Measurements from ENCODE around the gene CLRN2. TPM values are rescaled to one million over a fixed set of nuclear protein-coding genes. Genes with fewer than 3 reads are reported as not detected.

The CLRN2 gene
- total RNA-seq, 1 donor from 2014 or later, result not detected

DNA sequence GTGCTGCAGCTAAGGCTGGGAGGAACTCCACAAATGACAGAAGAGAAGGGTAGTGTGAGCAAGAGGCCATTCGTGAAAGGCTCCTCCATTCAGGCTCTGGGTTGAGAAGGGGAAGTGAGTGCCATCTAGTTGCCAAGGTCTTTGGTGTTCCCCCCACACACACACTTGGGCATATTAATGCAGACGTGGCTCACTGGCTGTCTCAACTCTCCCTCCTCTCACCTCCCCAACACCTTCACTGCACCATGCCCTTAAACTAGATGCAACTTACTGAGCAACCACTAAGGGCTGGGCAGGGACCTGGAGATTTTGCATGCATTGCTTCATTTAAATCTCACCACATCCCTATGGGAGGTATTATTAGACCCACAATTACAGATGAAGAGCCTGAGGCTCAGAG is 8.7 kb downstream of the CLRN2 start:
- peaks cover 30% of the 10 kb centered on the region for H3K27me3 Mint-ChIP-seq (ENCODE audit: low read depth)
- no peak for DNase-seq (ENCODE audit: low spot score in 2 of 2, unreplicated experiment in 2 of 2)
- TF ChIP-seq, protein P1, sequence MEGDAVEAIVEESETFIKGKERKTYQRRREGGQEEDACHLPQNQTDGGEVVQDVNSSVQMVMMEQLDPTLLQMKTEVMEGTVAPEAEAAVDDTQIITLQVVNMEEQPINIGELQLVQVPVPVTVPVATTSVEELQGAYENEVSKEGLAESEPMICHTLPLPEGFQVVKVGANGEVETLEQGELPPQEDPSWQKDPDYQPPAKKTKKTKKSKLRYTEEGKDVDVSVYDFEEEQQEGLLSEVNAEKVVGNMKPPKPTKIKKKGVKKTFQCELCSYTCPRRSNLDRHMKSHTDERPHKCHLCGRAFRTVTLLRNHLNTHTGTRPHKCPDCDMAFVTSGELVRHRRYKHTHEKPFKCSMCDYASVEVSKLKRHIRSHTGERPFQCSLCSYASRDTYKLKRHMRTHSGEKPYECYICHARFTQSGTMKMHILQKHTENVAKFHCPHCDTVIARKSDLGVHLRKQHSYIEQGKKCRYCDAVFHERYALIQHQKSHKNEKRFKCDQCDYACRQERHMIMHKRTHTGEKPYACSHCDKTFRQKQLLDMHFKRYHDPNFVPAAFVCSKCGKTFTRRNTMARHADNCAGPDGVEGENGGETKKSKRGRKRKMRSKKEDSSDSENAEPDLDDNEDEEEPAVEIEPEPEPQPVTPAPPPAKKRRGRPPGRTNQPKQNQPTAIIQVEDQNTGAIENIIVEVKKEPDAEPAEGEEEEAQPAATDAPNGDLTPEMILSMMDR (IDR thresholded peaks at IDR 0.05; ENCODE audit: unreplicated experiment), result no peak
- H3K27ac Mint-ChIP-seq, result no peak overlapping the region
- no peak overlapping the region for H3K4me3 Mint-ChIP-seq
- H3K9me3 Mint-ChIP-seq, result no peaks in the 10 kb centered on the region
- no peaks in the 10 kb centered on the region for H3K36me3 Mint-ChIP-seq
- H3K4me1 Mint-ChIP-seq, result no peaks in the 10 kb centered on the region

DNA sequence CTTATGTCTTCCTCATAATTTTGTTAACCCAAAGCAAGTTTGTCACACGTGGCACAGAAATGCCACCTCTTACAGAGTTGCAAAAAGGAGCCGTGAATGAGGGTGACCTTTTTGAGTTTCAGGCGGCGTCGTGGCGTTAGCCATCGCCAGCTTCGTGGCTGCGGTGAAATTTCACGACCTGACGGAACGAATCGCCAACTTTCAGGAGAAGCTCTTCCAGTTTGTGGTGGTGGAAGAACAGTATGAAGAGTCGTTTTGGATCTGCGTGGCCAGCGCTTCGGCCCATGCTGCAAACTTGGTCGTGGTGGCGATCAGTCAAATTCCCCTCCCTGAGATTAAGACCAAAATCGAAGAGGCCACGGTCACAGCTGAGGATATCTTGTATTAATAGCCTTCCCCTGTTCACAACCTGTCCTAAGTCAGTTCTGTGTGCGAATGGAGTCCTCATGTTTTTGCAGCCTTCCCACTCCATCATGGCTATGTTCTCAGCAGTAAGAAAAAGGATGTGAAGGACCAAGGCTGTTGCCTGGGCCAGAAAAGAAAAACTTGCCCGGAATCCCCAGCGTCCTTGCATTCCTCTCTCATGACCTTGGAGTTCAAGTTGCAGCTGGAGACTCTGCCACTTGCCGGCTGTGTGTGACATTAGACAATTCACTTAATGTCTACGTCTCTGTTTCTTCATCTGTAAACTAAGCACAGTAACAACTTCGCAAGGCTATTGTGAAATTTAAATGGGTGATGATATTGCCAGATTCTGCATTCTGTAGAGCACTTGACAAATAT is 11.9 kb downstream of the CLRN2 start:
- Mint-ChIP-seq H3K9me3 (no peaks in the 10 kb centered on the region), H3K4me3 (no peak overlapping the region), H3K4me1 (no peaks in the 10 kb centered on the region), H3K27ac (no peak overlapping the region), H3K36me3 (no peaks in the 10 kb centered on the region), H3K27me3 (ENCODE audit: low read depth) (peaks cover 32% of the 10 kb centered on the region)
- DNase-seq (ENCODE audit: low spot score in 2 of 2, unreplicated experiment in 2 of 2), result no peak
- TF ChIP-seq, protein P1 (IDR thresholded peaks at IDR 0.05; ENCODE audit: unreplicated experiment), result no peak

DNA sequence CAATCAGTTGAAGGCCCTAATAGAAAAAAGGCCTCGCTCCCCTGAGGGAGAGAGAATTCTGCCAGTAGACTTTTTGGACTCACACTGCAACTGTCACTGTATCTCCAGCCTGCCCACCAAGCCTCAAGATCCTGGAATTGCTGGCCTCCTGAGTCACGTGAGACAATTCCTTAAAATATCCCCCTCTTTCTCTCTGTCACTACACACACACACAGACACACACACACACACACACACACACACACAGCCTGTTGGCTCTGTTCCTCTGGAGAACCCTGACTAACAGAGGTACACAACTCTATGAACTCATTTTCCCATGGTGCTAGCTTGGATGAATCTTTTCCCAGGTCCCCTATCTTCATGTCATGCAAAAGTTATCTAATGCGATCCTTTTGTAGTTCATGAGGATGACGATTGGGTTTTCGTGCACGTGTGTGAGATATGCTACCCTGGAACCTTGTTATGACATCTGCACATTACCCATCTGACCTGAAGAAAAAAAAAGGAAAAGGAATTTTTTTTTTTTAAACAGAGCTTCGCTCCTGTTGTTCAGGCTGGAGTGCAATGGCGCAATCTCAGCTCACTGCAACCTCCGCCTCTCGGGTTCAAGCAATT is 13.7 kb downstream of the CLRN2 start:
- no peaks in the 10 kb centered on the region for H3K36me3 Mint-ChIP-seq
- H3K9me3 Mint-ChIP-seq, result no peaks in the 10 kb centered on the region
- H3K4me1 Mint-ChIP-seq, result no peaks in the 10 kb centered on the region
- H3K27ac Mint-ChIP-seq, result no peak overlapping the region
- H3K4me3 Mint-ChIP-seq, result no peak overlapping the region
- H3K27me3 Mint-ChIP-seq (ENCODE audit: low read depth), result peaks cover 27% of the 10 kb centered on the region
- TF ChIP-seq, protein P1 (IDR thresholded peaks at IDR 0.05; ENCODE audit: unreplicated experiment), result no peak
- DNase-seq (ENCODE audit: low spot score in 2 of 2, unreplicated experiment in 2 of 2), result no peak

DNA sequence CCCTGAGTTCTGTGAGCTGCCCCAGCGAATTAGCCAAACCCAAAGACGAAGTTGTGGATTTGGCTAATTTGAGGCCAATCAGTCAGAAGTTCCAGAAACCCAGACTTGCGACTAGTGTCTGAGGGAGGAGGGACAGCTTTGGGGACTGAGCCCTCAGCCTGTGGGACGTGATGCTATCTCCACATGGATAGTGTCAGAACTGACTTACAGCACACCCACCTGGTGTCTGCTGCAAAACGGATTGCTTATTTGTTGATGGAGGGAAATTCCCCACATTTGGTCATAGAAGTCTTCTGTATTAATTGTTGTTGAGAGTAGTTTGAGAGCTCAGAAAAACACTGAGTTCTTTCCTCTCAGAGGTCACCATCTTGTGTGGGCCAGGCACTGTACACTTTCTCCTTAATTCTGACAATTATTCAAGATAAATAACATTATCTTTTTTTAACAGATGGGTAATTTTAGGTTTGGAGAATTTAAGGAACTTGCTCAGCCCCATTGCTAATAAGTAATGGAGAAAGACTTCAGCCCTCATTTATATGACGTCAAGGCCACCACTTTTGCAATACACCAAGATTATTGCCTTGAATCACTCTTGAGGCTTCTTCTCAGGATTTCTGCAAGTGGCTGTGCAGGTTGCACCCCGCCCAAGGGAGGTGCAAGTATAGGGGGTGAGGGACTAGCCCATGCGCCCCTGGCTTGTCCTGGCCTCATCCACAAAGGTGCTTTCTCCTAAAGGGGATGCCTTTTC is 16.7 kb downstream of the CLRN2 start:
- TF ChIP-seq, protein P1 (IDR thresholded peaks at IDR 0.05; ENCODE audit: unreplicated experiment), result no peak
- Mint-ChIP-seq H3K27ac (no peak overlapping the region), H3K36me3 (no peaks in the 10 kb centered on the region), H3K4me1 (no peaks in the 10 kb centered on the region), H3K9me3 (no peaks in the 10 kb centered on the region), H3K27me3 (ENCODE audit: low read depth) (peaks cover 17% of the 10 kb centered on the region), H3K4me3 (no peak overlapping the region)
- no peak for DNase-seq (ENCODE audit: low spot score in 2 of 2, unreplicated experiment in 2 of 2)

DNA sequence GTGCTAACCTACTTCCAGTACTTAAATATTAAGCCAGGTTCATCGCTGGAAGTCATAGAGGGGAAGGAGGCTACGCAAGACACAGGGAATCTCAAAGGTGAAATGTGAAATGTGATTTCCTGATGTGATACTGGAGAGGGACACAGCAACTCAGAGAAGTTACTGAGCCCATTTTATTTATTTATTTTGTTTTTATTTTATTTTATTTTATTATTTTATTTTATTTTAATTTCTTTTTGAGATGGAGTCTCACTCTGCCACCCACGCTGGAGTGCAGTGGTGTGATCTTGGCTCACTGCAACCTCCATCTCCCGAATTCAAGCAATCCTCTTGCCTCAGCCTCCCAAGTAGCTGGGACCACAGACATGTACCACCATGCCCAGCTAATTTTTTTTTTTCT is 19.7 kb downstream of the CLRN2 start:
- H3K27me3 Mint-ChIP-seq (ENCODE audit: low read depth), result peaks cover 2% of the 10 kb centered on the region
- H3K27ac Mint-ChIP-seq, result no peak overlapping the region
- H3K4me1 Mint-ChIP-seq, result no peaks in the 10 kb centered on the region
- no peak for DNase-seq (ENCODE audit: low spot score in 2 of 2, unreplicated experiment in 2 of 2)
- no peak overlapping the region for H3K4me3 Mint-ChIP-seq
- TF ChIP-seq, protein P1 (IDR thresholded peaks at IDR 0.05; ENCODE audit: unreplicated experiment), result no peak
- no peaks in the 10 kb centered on the region for H3K9me3 Mint-ChIP-seq
- H3K36me3 Mint-ChIP-seq, result no peaks in the 10 kb centered on the region
